DMS79 treated with DMSO at 0.1 percent for 48 hours (cell line): ENCODE measurements around the gene CYP27A1.

Experiments used
- DNase-seq: peaks from one replicate; lab custom pipeline; 2025; lab: John Stamatoyannopoulos, UW

The CYP27A1 gene

GRCh38 chr2:218773881-218774280, 8.1 kb upstream of the CYP27A1 start:
- DNase-seq, result no peak

- no peak for DNase-seq
Observed at GRCh38 chr2:218776488-218776887, 5.5 kb upstream of the CYP27A1 start.

GRCh38 chr2:218777276-218777990, 4.5 kb upstream of the CYP27A1 start:
- no peak for DNase-seq

GRCh38 chr2:218780046-218780445, 1.9 kb upstream of the CYP27A1 start:
- DNase-seq, result no peak

- DNase-seq, result peak; percentile 27
Observed at GRCh38 chr2:218780851-218781690, 876 bp upstream of the CYP27A1 start.

- DNase-seq, result no peak
Observed at GRCh38 chr2:218782528-218782844, 539 bp downstream of the CYP27A1 start.

GRCh38 chr2:218783688-218784087, 1.7 kb downstream of the CYP27A1 start:
- DNase-seq, result no peak

- DNase-seq, result no peak
Observed at GRCh38 chr2:218785103-218785502, 3.2 kb downstream of the CYP27A1 start.

- DNase-seq, result no peak
Observed at GRCh38 chr2:218786133-218786532, 4.2 kb downstream of the CYP27A1 start.

GRCh38 chr2:218788529-218789255, 6.7 kb downstream of the CYP27A1 start:
- DNase-seq, result no peak

- no peak for DNase-seq
Observed at GRCh38 chr2:218792433-218792832, 10.5 kb downstream of the CYP27A1 start.

GRCh38 chr2:218796691-218797090, 14.7 kb downstream of the CYP27A1 start:
- no peak for DNase-seq

GRCh38 chr2:218798767-218799504, 17.0 kb downstream of the CYP27A1 start:
- no peak for DNase-seq

- DNase-seq, result no peak
Observed at GRCh38 chr2:218799990-218800389, 18.0 kb downstream of the CYP27A1 start.

- no peak for DNase-seq
Observed at GRCh38 chr2:218802386-218802994, 20.5 kb downstream of the CYP27A1 start.

GRCh38 chr2:218804817-218805216, 22.9 kb downstream of the CYP27A1 start:
- DNase-seq, result no peak

GRCh38 chr2:218805627-218806026, 23.7 kb downstream of the CYP27A1 start:
- peak; percentile 18 for DNase-seq

- peak; percentile 91 for DNase-seq
Observed at GRCh38 chr2:218806346-218806978, 24.5 kb downstream of the CYP27A1 start.

GRCh38 chr2:218807626-218808025, 25.7 kb downstream of the CYP27A1 start:
- peak; percentile 21 for DNase-seq

- DNase-seq, result no peak
Observed at GRCh38 chr2:218809515-218809914, 27.6 kb downstream of the CYP27A1 start.

- no peak for DNase-seq
Observed at GRCh38 chr2:218810256-218810655, 28.3 kb downstream of the CYP27A1 start.
